HepG2 (cell line): ENCODE results near the gene TMC8. TPM values are rescaled to one million over a fixed set of nuclear protein-coding genes. Genes with fewer than 3 reads are reported as not detected.

Source experiments
- CBFB ChIP-seq: sonication (generic); formaldehyde crosslinking; IDR thresholded peaks from 2 replicates; pipeline ENCODE4 v1.4.0; 2020; ENCODE audit warnings: missing genetic modification reagents
- FIP1L1 ChIP-seq: fragments of 200-400 bp; formaldehyde crosslinking; IDR thresholded peaks from 2 replicates; pipeline ENCODE4 v1.6.1; 2018; ENCODE audit warnings: low read depth, mild to moderate bottlenecking, low read length, moderate library complexity, borderline replicate concordance; ENCODE audit not compliant: insufficient read depth
- MEF2D ChIP-seq: sonication (generic); formaldehyde crosslinking; IDR thresholded peaks from 2 replicates; pipeline ENCODE4 v1.5.1; 2020; ENCODE audit warnings: mild to moderate bottlenecking, missing genetic modification reagents
- PITX1 ChIP-seq: sonication (generic); formaldehyde crosslinking; IDR thresholded peaks from 2 replicates; pipeline ENCODE4 v1.5.1; 2020; ENCODE audit warnings: mild to moderate bottlenecking, missing genetic modification reagents
- POGK ChIP-seq: sonication (generic); formaldehyde crosslinking; conservative IDR thresholded peaks from 2 replicates; pipeline ENCODE4 v1.8.0; 2022; ENCODE audit warnings: mild to moderate bottlenecking, moderate library complexity, missing genetic modification reagents
- THAP8 ChIP-seq: sonication (generic); formaldehyde crosslinking; IDR thresholded peaks from 2 replicates; pipeline ENCODE4 v1.5.1; 2020; ENCODE audit warnings: missing genetic modification reagents, mild to moderate bottlenecking, borderline replicate concordance
- ZNF124 ChIP-seq: sonication (generic); formaldehyde crosslinking; IDR thresholded peaks from 2 replicates; pipeline ENCODE4 v1.4.0; 2020; ENCODE audit warnings: missing genetic modification reagents
- ZNF614 ChIP-seq: IDR thresholded peaks from 2 replicates; pipeline ENCODE4 v1.6.1; 2018; ENCODE audit warnings: missing biosample characterization, missing genetic modification reagents, inconsistent platforms, borderline replicate concordance
- ZNF879 ChIP-seq: sonication (generic); formaldehyde crosslinking; IDR thresholded peaks from 2 replicates; pipeline ENCODE4 v1.8.1; 2023; ENCODE audit warnings: missing genetic modification reagents
- polyA plus RNA-seq, 8 experiments: library from polyadenylated mRNA; depleted of rRNA in 3 of 8; stranded (reverse) in 7 of 8; unstranded in 1 of 8; fragments of >200 nt; fragmentation: Illumina TruSeq in 4 of 8; extraction: Trizol in 4 of 8; gene quantifications; 2 replicates each; pipeline versions ENCODE4 v1.2.1 to v1.2.3, GENCODE V29; 2011 to 2016; ENCODE audit warnings: low read depth in 4 of 8, missing spikeins in 1 of 8, mixed read lengths in 1 of 8; ENCODE audit not compliant: insufficient read depth in 1 of 8
- total RNA-seq, 5 experiments: library from RNA; depleted of rRNA; stranded (reverse); fragments of >200 nt; fragmentation: Illumina TruSeq; extraction: Trizol; gene quantifications; 2 replicates each; pipeline ENCODE4 v1.2.3, GENCODE V29; 2016; ENCODE audit warnings: low read depth in 1 of 5
- TF ChIP-seq, protein P1 (sequence below): fragments of 450-650 bp; IDR thresholded peaks from 2 replicates; pipeline ENCODE4 v1.6.1; 2016
- TF ChIP-seq, protein P2 (sequence below): sonication (generic); formaldehyde crosslinking; conservative IDR thresholded peaks from 2 replicates; pipeline ENCODE4 v1.8.0; 2022; ENCODE audit warnings: low read depth, missing genetic modification reagents
- TF ChIP-seq, protein P3 (sequence below): IDR thresholded peaks from 2 replicates; pipeline ENCODE4 v1.4.0; 2020; ENCODE audit warnings: mild to moderate bottlenecking, missing genetic modification reagents
- TF ChIP-seq, protein P4 (sequence below): IDR thresholded peaks from 2 replicates; pipeline ENCODE4 v1.6.1; 2012; ENCODE audit warnings: low read length, improper control_type of control experiment

Gene TMC8
- total and polyA plus RNA-seq, 2 of the 13 experiments (the other 11 are each of a cell fraction or from before 2014, with no cell fraction given) = 0.53 to 7.8 TPM

GRCh38 chr17:78117027-78117981, 13.3 kb upstream of the TMC8 start (continued):
- TF ChIP-seq, protein P1, sequence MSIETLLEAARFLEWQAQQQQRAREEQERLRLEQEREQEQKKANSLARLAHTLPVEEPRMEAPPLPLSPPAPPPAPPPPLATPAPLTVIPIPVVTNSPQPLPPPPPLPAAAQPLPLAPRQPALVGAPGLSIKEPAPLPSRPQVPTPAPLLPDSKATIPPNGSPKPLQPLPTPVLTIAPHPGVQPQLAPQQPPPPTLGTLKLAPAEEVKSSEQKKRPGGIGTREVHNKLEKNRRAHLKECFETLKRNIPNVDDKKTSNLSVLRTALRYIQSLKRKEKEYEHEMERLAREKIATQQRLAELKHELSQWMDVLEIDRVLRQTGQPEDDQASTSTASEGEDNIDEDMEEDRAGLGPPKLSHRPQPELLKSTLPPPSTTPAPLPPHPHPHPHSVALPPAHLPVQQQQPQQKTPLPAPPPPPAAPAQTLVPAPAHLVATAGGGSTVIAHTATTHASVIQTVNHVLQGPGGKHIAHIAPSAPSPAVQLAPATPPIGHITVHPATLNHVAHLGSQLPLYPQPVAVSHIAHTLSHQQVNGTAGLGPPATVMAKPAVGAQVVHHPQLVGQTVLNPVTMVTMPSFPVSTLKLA = no peak
- TF ChIP-seq, protein P2, sequence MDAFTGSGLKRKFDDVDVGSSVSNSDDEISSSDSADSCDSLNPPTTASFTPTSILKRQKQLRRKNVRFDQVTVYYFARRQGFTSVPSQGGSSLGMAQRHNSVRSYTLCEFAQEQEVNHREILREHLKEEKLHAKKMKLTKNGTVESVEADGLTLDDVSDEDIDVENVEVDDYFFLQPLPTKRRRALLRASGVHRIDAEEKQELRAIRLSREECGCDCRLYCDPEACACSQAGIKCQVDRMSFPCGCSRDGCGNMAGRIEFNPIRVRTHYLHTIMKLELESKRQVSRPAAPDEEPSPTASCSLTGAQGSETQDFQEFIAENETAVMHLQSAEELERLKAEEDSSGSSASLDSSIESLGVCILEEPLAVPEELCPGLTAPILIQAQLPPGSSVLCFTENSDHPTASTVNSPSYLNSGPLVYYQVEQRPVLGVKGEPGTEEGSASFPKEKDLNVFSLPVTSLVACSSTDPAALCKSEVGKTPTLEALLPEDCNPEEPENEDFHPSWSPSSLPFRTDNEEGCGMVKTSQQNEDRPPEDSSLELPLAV (CRISPR knock-in tag) = no peak
- TF ChIP-seq FIP1L1 = no peak
- TF ChIP-seq THAP8 = 0 out of 2 replicates have a peak, but pooled peaks have one; percentile 50
- TF ChIP-seq PITX1 (CRISPR knock-in tag) = peak; percentile 16; the same call in 1 of the 2 replicates
- TF ChIP-seq MEF2D (CRISPR knock-in tag) = peak; percentile 41; the same call in 1 of the 2 replicates
- TF ChIP-seq, protein P3, sequence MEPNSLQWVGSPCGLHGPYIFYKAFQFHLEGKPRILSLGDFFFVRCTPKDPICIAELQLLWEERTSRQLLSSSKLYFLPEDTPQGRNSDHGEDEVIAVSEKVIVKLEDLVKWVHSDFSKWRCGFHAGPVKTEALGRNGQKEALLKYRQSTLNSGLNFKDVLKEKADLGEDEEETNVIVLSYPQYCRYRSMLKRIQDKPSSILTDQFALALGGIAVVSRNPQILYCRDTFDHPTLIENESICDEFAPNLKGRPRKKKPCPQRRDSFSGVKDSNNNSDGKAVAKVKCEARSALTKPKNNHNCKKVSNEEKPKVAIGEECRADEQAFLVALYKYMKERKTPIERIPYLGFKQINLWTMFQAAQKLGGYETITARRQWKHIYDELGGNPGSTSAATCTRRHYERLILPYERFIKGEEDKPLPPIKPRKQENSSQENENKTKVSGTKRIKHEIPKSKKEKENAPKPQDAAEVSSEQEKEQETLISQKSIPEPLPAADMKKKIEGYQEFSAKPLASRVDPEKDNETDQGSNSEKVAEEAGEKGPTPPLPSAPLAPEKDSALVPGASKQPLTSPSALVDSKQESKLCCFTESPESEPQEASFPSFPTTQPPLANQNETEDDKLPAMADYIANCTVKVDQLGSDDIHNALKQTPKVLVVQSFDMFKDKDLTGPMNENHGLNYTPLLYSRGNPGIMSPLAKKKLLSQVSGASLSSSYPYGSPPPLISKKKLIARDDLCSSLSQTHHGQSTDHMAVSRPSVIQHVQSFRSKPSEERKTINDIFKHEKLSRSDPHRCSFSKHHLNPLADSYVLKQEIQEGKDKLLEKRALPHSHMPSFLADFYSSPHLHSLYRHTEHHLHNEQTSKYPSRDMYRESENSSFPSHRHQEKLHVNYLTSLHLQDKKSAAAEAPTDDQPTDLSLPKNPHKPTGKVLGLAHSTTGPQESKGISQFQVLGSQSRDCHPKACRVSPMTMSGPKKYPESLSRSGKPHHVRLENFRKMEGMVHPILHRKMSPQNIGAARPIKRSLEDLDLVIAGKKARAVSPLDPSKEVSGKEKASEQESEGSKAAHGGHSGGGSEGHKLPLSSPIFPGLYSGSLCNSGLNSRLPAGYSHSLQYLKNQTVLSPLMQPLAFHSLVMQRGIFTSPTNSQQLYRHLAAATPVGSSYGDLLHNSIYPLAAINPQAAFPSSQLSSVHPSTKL (CRISPR knock-in tag) = no peak
- no peak for TF ChIP-seq ZNF124 (CRISPR knock-in tag)
- TF ChIP-seq POGK (CRISPR knock-in tag) = peak; percentile 49
- no peak for TF ChIP-seq ZNF879
- TF ChIP-seq ZNF614 (CRISPR knock-in tag) = no peak
- TF ChIP-seq CBFB (CRISPR knock-in tag) = no peak
- TF ChIP-seq, protein P4, sequence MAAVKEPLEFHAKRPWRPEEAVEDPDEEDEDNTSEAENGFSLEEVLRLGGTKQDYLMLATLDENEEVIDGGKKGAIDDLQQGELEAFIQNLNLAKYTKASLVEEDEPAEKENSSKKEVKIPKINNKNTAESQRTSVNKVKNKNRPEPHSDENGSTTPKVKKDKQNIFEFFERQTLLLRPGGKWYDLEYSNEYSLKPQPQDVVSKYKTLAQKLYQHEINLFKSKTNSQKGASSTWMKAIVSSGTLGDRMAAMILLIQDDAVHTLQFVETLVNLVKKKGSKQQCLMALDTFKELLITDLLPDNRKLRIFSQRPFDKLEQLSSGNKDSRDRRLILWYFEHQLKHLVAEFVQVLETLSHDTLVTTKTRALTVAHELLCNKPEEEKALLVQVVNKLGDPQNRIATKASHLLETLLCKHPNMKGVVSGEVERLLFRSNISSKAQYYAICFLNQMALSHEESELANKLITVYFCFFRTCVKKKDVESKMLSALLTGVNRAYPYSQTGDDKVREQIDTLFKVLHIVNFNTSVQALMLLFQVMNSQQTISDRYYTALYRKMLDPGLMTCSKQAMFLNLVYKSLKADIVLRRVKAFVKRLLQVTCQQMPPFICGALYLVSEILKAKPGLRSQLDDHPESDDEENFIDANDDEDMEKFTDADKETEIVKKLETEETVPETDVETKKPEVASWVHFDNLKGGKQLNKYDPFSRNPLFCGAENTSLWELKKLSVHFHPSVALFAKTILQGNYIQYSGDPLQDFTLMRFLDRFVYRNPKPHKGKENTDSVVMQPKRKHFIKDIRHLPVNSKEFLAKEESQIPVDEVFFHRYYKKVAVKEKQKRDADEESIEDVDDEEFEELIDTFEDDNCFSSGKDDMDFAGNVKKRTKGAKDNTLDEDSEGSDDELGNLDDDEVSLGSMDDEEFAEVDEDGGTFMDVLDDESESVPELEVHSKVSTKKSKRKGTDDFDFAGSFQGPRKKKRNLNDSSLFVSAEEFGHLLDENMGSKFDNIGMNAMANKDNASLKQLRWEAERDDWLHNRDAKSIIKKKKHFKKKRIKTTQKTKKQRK = no peak
